ENCODE measurements around the gene SLC1A5.

DNA sequence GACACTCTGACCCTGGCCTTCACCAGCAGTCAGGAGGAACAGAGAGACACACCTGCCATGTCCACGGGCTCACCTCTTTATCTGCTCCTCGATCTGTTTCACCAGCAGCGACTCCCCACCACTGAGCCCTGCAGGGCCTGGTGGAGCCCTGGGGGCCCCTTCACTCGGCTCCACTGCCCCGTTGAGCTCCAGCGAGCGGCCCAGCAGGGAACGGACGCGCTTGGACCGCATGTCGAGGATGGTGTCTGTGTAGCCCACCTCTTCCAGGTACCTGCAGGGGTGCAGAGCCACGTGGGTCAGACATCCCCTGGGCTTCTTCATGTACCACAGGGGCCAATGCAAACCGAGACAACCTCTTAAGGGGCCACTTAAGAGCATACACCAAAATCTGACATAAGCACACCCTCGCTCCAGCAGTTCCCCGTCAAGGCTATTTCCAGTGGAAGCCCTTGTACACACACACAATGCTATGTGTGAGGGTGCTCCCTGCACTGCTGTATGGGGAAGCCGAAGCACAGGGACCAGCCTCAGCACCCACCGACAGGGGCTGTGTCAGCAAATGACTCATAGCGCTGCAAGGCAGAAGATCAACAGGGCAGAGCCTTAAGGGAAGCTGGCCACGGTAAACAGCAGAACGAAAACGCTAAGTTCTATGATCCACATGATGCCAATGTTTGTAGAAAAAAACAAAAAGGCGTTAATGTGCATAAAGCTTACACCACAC is 55.3 kb downstream of the SLC1A5 start:
- TF ChIP-seq POLR2A (IDR thresholded peaks at IDR 0.05) (no peak), EP300 (IDR thresholded peaks at IDR 0.05) (no peak)
